ENCODE measurements around the gene ASCL2. TPM values are rescaled to one million over a fixed set of nuclear protein-coding genes. Genes with fewer than 3 reads are reported as not detected.

Gene ASCL2
- total and polyA plus RNA-seq, 7 experiments from 2014 or later, result 0.32 to 2.1 (median 0.45) TPM; not detected in 3

- H3K9me3 ChIP-seq (ENCODE audit: control insufficient read depth in 2 of 3, low read length in 3 of 3), result no peaks in the 10 kb centered on the region
- DNase-seq, result no peak
- Mint-ChIP-seq H3K4me1 (peaks cover 0 to 3% (median 0%) of the 10 kb centered on the region in 7 donors), H3K27ac (no peak overlapping the region), H3K4me3 (peak overlapping the region in 1 of 10 donors; percentile 35), H3K36me3 (no peaks in the 10 kb centered on the region), H3K9me3 (peaks cover 0 to 13% (median 0%) of the 10 kb centered on the region in 11 donors), H3K27me3 (peaks cover 0 to 2% (median 0%) of the 10 kb centered on the region in 5 donors)
- H3K4me3 ChIP-seq (ENCODE audit: low read length), result no peak overlapping the region
- no peaks in the 10 kb centered on the region for H3K36me3 ChIP-seq (ENCODE audit: control insufficient read depth in 2 of 3, insufficient read depth in 3 of 3, low read length in 3 of 3)
- H3K27me3 ChIP-seq (ENCODE audit: control insufficient read depth in 2 of 2, insufficient read depth in 2 of 2, low read length in 2 of 2), result no peaks in the 10 kb centered on the region
- CTCF ChIA-PET, result no interaction called here
- no peak overlapping the region for H3K27ac ChIP-seq (ENCODE audit: low read depth, low read length)
- H3K4me1 ChIP-seq (ENCODE audit: control insufficient read depth in 2 of 2, insufficient read depth in 2 of 2, low read length in 2 of 2), result no peaks in the 10 kb centered on the region
- no peak for ATAC-seq
- POLR2A ChIA-PET, result no interaction called here
- intact Hi-C loops (cut with micrococcal nuclease), result no loop called here
Observed at GRCh38 chr11:2256951-2257700, 13.3 kb downstream of the ASCL2 start.

- no peaks in the 10 kb centered on the region for H3K9me3 ChIP-seq (ENCODE audit: control insufficient read depth in 2 of 3, low read length in 3 of 3)
- Mint-ChIP-seq H3K9me3 (peaks cover 0 to 13% (median 0%) of the 10 kb centered on the region in 11 donors), H3K4me3 (peak overlapping the region in 1 of 10 donors; percentile 35), H3K4me1 (peaks cover 0 to 3% (median 0%) of the 10 kb centered on the region in 7 donors), H3K27me3 (peaks cover 0 to 2% (median 0%) of the 10 kb centered on the region in 5 donors), H3K36me3 (no peaks in the 10 kb centered on the region), H3K27ac (no peak overlapping the region)
- no peak overlapping the region for H3K27ac ChIP-seq (ENCODE audit: low read depth, low read length)
- ChIA-PET POLR2A (no interaction called here), CTCF (no interaction called here)
- H3K36me3 ChIP-seq (ENCODE audit: control insufficient read depth in 2 of 3, insufficient read depth in 3 of 3, low read length in 3 of 3), result no peaks in the 10 kb centered on the region
- intact Hi-C loops (cut with micrococcal nuclease), result no loop called here
- ATAC-seq (no peak), DNase-seq (no peak)
- H3K27me3 ChIP-seq (ENCODE audit: control insufficient read depth in 2 of 2, insufficient read depth in 2 of 2, low read length in 2 of 2), result no peaks in the 10 kb centered on the region
- H3K4me1 ChIP-seq (ENCODE audit: control insufficient read depth in 2 of 2, insufficient read depth in 2 of 2, low read length in 2 of 2), result no peaks in the 10 kb centered on the region
- no peak overlapping the region for H3K4me3 ChIP-seq (ENCODE audit: low read length)
Observed at GRCh38 chr11:2256293-2256913, 14.0 kb downstream of the ASCL2 start.

- Histone ChIP-seq H3K9me3 (ENCODE audit: control insufficient read depth in 2 of 3, low read length in 3 of 3) (no peaks in the 10 kb centered on the region), H3K4me3 (ENCODE audit: low read length) (no peak overlapping the region), H3K27me3 (ENCODE audit: control insufficient read depth in 2 of 2, insufficient read depth in 2 of 2, low read length in 2 of 2) (no peaks in the 10 kb centered on the region), H3K27ac (ENCODE audit: low read depth, low read length) (no peak overlapping the region), H3K36me3 (ENCODE audit: control insufficient read depth in 2 of 3, insufficient read depth in 3 of 3, low read length in 3 of 3) (no peaks in the 10 kb centered on the region), H3K4me1 (ENCODE audit: control insufficient read depth in 2 of 2, insufficient read depth in 2 of 2, low read length in 2 of 2) (no peaks in the 10 kb centered on the region)
- no peak for DNase-seq
- Mint-ChIP-seq H3K36me3 (peaks cover 0 to 4% (median 0%) of the 10 kb centered on the region in 5 donors), H3K4me3 (no peak overlapping the region), H3K27me3 (peaks cover 0 to 3% (median 0%) of the 10 kb centered on the region in 5 donors), H3K4me1 (peaks cover 0 to 3% (median 0%) of the 10 kb centered on the region in 7 donors), H3K27ac (no peak overlapping the region), H3K9me3 (peaks cover 0 to 13% (median 0%) of the 10 kb centered on the region in 11 donors)
- CTCF ChIA-PET, result no interaction called here
- intact Hi-C loops (cut with micrococcal nuclease), result no loop called here
- POLR2A ChIA-PET, result no interaction called here
- ATAC-seq, result no peak
Observed at GRCh38 chr11:2252018-2252417, 18.4 kb downstream of the ASCL2 start.

- Mint-ChIP-seq H3K4me3 (no peak overlapping the region), H3K9me3 (peaks cover 0 to 13% (median 0%) of the 10 kb centered on the region in 11 donors), H3K4me1 (no peaks in the 10 kb centered on the region), H3K27me3 (peaks cover 0 to 3% (median 0%) of the 10 kb centered on the region in 5 donors), H3K36me3 (peaks cover 0 to 4% (median 0%) of the 10 kb centered on the region in 5 donors), H3K27ac (no peak overlapping the region)
- Histone ChIP-seq H3K4me3 (ENCODE audit: low read length) (no peak overlapping the region), H3K9me3 (ENCODE audit: control insufficient read depth in 2 of 3, low read length in 3 of 3) (no peaks in the 10 kb centered on the region), H3K36me3 (ENCODE audit: control insufficient read depth in 2 of 3, insufficient read depth in 3 of 3, low read length in 3 of 3) (no peaks in the 10 kb centered on the region), H3K27ac (ENCODE audit: low read depth, low read length) (no peak overlapping the region), H3K27me3 (ENCODE audit: control insufficient read depth in 2 of 2, insufficient read depth in 2 of 2, low read length in 2 of 2) (no peaks in the 10 kb centered on the region), H3K4me1 (ENCODE audit: control insufficient read depth in 2 of 2, insufficient read depth in 2 of 2, low read length in 2 of 2) (no peaks in the 10 kb centered on the region)
- CTCF ChIA-PET, result no interaction called here
- DNase-seq (no peak), ATAC-seq (no peak)
- POLR2A ChIA-PET, result no interaction called here
- intact Hi-C loops (cut with micrococcal nuclease), result no loop called here
Observed at GRCh38 chr11:2251138-2251537, 19.2 kb downstream of the ASCL2 start.

- no peaks in the 10 kb centered on the region for H3K4me1 Mint-ChIP-seq
- no peak overlapping the region for H3K4me3 Mint-ChIP-seq
- no peaks in the 10 kb centered on the region for H3K9me3 ChIP-seq (ENCODE audit: control insufficient read depth in 2 of 3, low read length in 3 of 3)
- H3K27me3 Mint-ChIP-seq, result peaks cover 0 to 4% (median 0%) of the 10 kb centered on the region in 5 donors
- H3K9me3 Mint-ChIP-seq, result peaks cover 0 to 13% (median 0%) of the 10 kb centered on the region in 11 donors
- H3K36me3 ChIP-seq (ENCODE audit: control insufficient read depth in 2 of 3, insufficient read depth in 3 of 3, low read length in 3 of 3), result no peaks in the 10 kb centered on the region
- CTCF ChIA-PET, result no interaction called here
- no peak overlapping the region for H3K27ac Mint-ChIP-seq
- no peaks in the 10 kb centered on the region for H3K4me1 ChIP-seq (ENCODE audit: control insufficient read depth in 2 of 2, insufficient read depth in 2 of 2, low read length in 2 of 2)
- ATAC-seq, result no peak
- no peak overlapping the region for H3K27ac ChIP-seq (ENCODE audit: low read depth, low read length)
- intact Hi-C loops (cut with micrococcal nuclease), result no loop called here
- POLR2A ChIA-PET, result no interaction called here
- no peak for DNase-seq
- H3K4me3 ChIP-seq (ENCODE audit: low read length), result no peak overlapping the region
- no peaks in the 10 kb centered on the region for H3K27me3 ChIP-seq (ENCODE audit: control insufficient read depth in 2 of 2, insufficient read depth in 2 of 2, low read length in 2 of 2)
- peaks cover 0 to 4% (median 0%) of the 10 kb centered on the region in 5 donors for H3K36me3 Mint-ChIP-seq
Observed at GRCh38 chr11:2250485-2250884, 19.9 kb downstream of the ASCL2 start.

- DNase-seq, result no peak
- Mint-ChIP-seq H3K36me3 (peaks cover 0 to 4% (median 0%) of the 10 kb centered on the region in 5 donors), H3K27ac (no peak overlapping the region)
Observed at GRCh38 chr11:2250041-2250440, 20.3 kb downstream of the ASCL2 start.

More at GRCh38 chr11:2250041-2250440, 20.3 kb downstream of the ASCL2 start:
- H3K9me3 Mint-ChIP-seq, result peaks cover 0 to 9% (median 0%) of the 10 kb centered on the region in 11 donors
- no peak for ATAC-seq
- no peak overlapping the region for H3K4me3 ChIP-seq (ENCODE audit: low read length)
- no peaks in the 10 kb centered on the region for H3K27me3 ChIP-seq (ENCODE audit: control insufficient read depth in 2 of 2, insufficient read depth in 2 of 2, low read length in 2 of 2)
- ChIA-PET CTCF (no interaction called here), POLR2A (no interaction called here)
- intact Hi-C loops (cut with micrococcal nuclease), result no loop called here
- H3K9me3 ChIP-seq (ENCODE audit: control insufficient read depth in 2 of 3, low read length in 3 of 3), result no peaks in the 10 kb centered on the region
- H3K4me1 Mint-ChIP-seq, result no peaks in the 10 kb centered on the region
- no peaks in the 10 kb centered on the region for H3K36me3 ChIP-seq (ENCODE audit: control insufficient read depth in 2 of 3, insufficient read depth in 3 of 3, low read length in 3 of 3)
- H3K4me3 Mint-ChIP-seq, result no peak overlapping the region
- H3K27ac ChIP-seq (ENCODE audit: low read depth, low read length), result no peak overlapping the region
- peaks cover 0 to 4% (median 0%) of the 10 kb centered on the region in 5 donors for H3K27me3 Mint-ChIP-seq
- no peaks in the 10 kb centered on the region for H3K4me1 ChIP-seq (ENCODE audit: control insufficient read depth in 2 of 2, insufficient read depth in 2 of 2, low read length in 2 of 2)
